HFFc6 (cell line): Measurements from ENCODE around the gene CHCT1. TPM values are rescaled to one million over a fixed set of nuclear protein-coding genes. Genes with fewer than 3 reads are reported as not detected.
"Not testable (repeated sequence)": the region's sequence is repeated elsewhere in the genome, so short reads cannot be mapped to it uniquely, and the experiment has no call there.

Experiments
- DNase-seq: peaks from one replicate; pipeline ENCODE4 v3.0.0-alpha.2; 2018
- H3K27ac Mint-ChIP-seq: 2 replicates; pipeline ENCODE4 v1.8.0; 2020; ENCODE audit warnings: mild to moderate bottlenecking, mixed read lengths
- H3K27me3 Mint-ChIP-seq: 2 replicates; pipeline ENCODE4 v1.8.0; 2021; ENCODE audit warnings: mild to moderate bottlenecking, moderate library complexity, mixed read lengths; ENCODE audit not compliant: insufficient read depth
- H3K36me3 Mint-ChIP-seq: 2 replicates; pipeline ENCODE4 v1.8.0; 2021; ENCODE audit warnings: low read depth, mixed read lengths
- H3K4me1 Mint-ChIP-seq: 2 replicates; pipeline ENCODE4 v1.8.0; 2020; ENCODE audit warnings: low read depth, mixed read lengths
- H3K4me3 Mint-ChIP-seq: 2 replicates; pipeline ENCODE4 v1.8.0; 2020; ENCODE audit warnings: mild to moderate bottlenecking, moderate library complexity, mixed read lengths
- H3K9me3 Mint-ChIP-seq: 2 replicates; pipeline ENCODE4 v1.8.0; 2020; ENCODE audit warnings: mild to moderate bottlenecking, mixed read lengths
- long read RNA-seq: library from polyadenylated mRNA; unstranded; transcript quantifications from one replicate; pipeline ENCODE4 v2.0.0, GENCODE V29; 2019
- total RNA-seq, 6 experiments: library from RNA; stranded (reverse); fragmentation: NEBNext Ultra II Directional; extraction: Animal tissue kit (Norgen Biotek cat#: 25700); gene quantifications; 2 replicates in 1 of 6; 3 replicates in 5 of 6; pipeline ENCODE4 v1.2.3, GENCODE V29; 2021
- TF ChIP-seq, protein P1 (sequence below): fragments of 200-600 bp; sonication (generic); IDR thresholded peaks from 2 replicates; pipeline ENCODE4 v1.5.0; 2021; ENCODE audit warnings: antibody characterized with exemption, mild to moderate bottlenecking

Gene CHCT1
- not detected for total RNA-seq
- long read RNA-seq, result 0 reads

DNA sequence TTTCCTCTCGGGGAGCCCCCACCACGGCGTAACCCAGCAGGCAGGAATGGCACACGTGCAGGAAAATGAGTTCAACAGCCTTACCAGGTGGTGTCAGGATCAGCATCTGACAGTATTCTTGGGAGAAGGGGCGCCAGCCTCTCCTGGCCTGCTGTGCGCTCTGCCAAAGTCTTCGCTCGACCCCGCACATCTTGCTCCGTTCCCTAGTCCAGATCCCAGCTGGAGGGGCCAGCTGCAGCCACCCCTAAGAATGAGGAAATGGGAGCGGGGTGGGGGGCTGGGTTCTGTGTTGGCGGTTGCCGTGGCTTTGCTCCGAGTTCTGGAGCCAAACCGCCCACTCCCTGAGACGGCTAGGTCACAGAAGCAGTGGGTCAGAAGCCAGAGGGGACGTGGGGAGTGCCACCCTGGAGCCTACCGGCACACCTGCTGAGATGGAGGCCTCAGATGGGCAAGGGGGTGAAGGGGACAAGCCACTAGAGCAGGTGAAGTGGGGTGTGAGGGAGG lies at the start of gene CHCT1:
Gene CHCT1, plus strand, starts transcription at position 328 of the 504 bp plus-strand sequence. Its CDS starts 104 bp downstream, at position 432.
- H3K27me3 Mint-ChIP-seq, result peaks cover 2% of the 10 kb centered on the region
- H3K4me3 Mint-ChIP-seq, result peak within 1 kb of the TSS; percentile 68; the same call in 1 of the 2 replicates
- peaks cover 6% of the 10 kb centered on the region for H3K4me1 Mint-ChIP-seq
- no peak within 1 kb of the TSS; the same call in 1 of the 2 replicates for H3K27ac Mint-ChIP-seq
- no peaks in the 10 kb centered on the region for H3K9me3 Mint-ChIP-seq
- DNase-seq, result no peak
- TF ChIP-seq, protein P1, sequence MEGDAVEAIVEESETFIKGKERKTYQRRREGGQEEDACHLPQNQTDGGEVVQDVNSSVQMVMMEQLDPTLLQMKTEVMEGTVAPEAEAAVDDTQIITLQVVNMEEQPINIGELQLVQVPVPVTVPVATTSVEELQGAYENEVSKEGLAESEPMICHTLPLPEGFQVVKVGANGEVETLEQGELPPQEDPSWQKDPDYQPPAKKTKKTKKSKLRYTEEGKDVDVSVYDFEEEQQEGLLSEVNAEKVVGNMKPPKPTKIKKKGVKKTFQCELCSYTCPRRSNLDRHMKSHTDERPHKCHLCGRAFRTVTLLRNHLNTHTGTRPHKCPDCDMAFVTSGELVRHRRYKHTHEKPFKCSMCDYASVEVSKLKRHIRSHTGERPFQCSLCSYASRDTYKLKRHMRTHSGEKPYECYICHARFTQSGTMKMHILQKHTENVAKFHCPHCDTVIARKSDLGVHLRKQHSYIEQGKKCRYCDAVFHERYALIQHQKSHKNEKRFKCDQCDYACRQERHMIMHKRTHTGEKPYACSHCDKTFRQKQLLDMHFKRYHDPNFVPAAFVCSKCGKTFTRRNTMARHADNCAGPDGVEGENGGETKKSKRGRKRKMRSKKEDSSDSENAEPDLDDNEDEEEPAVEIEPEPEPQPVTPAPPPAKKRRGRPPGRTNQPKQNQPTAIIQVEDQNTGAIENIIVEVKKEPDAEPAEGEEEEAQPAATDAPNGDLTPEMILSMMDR, result no peak
- no peaks in the 10 kb centered on the region for H3K36me3 Mint-ChIP-seq

DNA sequence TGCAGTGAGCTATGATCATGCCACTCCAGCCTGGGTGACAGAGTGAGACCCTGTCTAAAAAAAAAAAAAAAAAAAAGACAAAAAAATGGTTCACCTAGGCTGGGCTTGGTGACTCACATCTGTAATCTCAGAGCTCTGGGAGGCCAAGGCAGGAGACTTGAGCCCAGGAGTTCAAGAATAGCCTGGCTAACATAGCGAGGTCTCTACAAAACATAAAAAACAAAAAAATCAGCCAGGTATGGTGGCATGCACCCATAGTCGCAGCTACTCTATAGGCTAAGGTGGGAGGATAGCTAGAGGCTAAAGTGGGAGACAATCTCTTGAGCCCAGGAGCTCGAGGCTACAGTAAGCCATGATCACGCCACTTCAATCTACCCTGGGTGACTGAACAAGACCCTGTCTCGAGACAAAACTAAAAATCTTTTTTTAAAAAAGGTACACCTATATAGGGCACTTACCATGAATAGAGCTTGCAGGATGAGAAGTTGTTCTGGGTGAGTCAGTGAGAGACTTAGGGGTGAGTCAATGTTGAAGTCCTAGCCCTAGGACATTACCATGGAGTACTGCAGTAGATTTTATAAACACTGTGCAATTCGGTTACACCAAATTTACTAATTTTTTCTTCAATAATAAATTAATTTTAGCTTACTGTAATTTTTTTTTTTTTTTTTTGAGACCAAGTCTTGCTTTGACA lies 49.4 kb upstream of the CHCT1 start:
- peak; percentile 86 for DNase-seq
- TF ChIP-seq, protein P1, result no peak
- Mint-ChIP-seq H3K9me3 (no peaks in the 10 kb centered on the region), H3K36me3 (peaks cover 15% of the 10 kb centered on the region), H3K27me3 (no peaks in the 10 kb centered on the region), H3K27ac (peak overlapping the region; percentile 89), H3K4me3 (peak overlapping the region; percentile 69), H3K4me1 (peaks cover 33% of the 10 kb centered on the region)

DNA sequence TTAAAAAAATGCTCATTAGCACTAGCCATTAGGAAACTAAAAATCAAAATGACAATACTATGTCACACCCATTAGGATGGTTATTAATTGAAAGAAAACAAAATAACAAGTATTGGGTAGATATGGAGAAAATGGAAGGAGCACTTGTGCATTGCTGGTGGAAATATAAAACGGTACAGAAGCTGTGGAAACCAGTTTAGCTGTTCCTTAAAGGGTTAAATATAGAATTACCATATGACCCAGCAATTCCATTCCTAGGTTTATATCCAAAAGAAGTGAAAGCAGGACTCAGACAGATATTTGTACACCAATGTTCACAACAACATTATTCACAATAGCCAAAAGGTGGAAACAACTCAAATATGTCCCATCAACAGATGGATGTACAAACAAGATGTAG lies 44.1 kb upstream of the CHCT1 start:
- H3K27ac Mint-ChIP-seq, H3K4me3 Mint-ChIP-seq, H3K9me3 Mint-ChIP-seq, DNase-seq, H3K27me3 Mint-ChIP-seq: not testable (repeated sequence)
- peaks cover 12% of the 10 kb centered on the region for H3K36me3 Mint-ChIP-seq
- peaks cover 29% of the 10 kb centered on the region for H3K4me1 Mint-ChIP-seq

DNA sequence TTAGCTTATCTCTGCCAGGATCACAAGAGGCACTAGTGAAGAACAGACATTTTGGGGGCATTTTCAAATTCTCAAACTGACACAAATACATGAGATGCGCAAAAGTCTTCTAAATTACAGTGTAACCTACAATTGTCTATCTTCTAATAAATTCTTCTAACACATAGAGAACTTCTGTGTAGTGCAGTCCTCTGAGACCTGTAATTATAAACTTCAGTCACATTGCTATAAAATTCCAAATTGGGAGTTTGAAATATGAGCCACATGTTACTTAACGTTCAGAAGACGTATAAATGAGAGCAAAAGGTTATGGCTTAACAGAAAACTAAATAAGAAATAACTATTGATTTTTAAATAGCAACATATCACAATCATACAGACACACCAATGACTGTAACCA lies 42.8 kb upstream of the CHCT1 start:
- not testable (repeated sequence) for H3K27ac Mint-ChIP-seq, H3K4me3 Mint-ChIP-seq, H3K27me3 Mint-ChIP-seq, H3K9me3 Mint-ChIP-seq, DNase-seq, H3K36me3 Mint-ChIP-seq
- H3K4me1 Mint-ChIP-seq, result peaks cover 34% of the 10 kb centered on the region

DNA sequence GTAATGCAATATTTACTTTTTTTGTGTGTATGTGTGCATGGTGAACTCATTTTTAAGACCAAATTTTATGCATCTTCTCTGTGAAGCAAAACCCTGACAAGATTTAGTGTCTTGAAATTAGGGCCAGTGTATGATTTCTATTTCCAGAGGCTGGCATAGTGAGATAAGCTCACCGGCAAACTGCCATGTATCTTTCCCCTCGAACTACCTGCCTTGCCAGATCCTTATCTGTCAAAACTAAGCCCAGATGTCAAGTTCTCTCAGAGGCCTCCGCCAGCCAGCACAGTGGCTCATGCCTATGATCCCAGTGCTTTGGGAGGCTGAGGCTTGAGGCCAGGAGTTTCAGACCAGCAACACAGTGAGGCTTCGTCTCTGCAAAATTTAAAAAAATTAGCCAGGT lies 40.3 kb upstream of the CHCT1 start:
- Mint-ChIP-seq H3K27me3 (no peaks in the 10 kb centered on the region), H3K4me3 (no peak overlapping the region), H3K4me1 (peaks cover 56% of the 10 kb centered on the region), H3K36me3 (peaks cover 5% of the 10 kb centered on the region), H3K9me3 (no peaks in the 10 kb centered on the region), H3K27ac (no peak overlapping the region)
- DNase-seq, result no peak
- TF ChIP-seq, protein P1, result no peak

DNA sequence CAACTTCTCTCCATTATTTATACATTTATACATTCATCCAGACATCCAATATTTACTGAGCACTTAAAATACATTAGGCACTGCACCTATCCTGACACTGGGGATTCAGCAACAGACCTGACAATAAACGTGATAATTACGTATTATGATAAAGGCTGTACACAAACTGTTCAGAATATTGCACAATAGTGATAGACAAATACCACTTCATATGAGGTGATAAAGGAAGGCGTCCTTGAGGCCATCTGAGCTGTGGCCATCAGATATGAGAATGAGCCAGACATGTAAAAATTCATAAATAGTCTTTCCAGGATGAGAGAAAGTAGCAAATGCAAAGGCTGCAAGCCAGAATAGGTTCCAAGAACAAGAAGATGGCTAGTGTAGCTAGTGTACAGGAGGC lies 38.9 kb upstream of the CHCT1 start:
- no peak for DNase-seq
- peaks cover 5% of the 10 kb centered on the region for H3K36me3 Mint-ChIP-seq
- peaks cover 65% of the 10 kb centered on the region for H3K4me1 Mint-ChIP-seq
- no peak overlapping the region for H3K4me3 Mint-ChIP-seq
- H3K9me3 Mint-ChIP-seq, result no peaks in the 10 kb centered on the region
- no peaks in the 10 kb centered on the region for H3K27me3 Mint-ChIP-seq
- TF ChIP-seq, protein P1, result no peak
- peak overlapping the region; percentile 79 for H3K27ac Mint-ChIP-seq

DNA sequence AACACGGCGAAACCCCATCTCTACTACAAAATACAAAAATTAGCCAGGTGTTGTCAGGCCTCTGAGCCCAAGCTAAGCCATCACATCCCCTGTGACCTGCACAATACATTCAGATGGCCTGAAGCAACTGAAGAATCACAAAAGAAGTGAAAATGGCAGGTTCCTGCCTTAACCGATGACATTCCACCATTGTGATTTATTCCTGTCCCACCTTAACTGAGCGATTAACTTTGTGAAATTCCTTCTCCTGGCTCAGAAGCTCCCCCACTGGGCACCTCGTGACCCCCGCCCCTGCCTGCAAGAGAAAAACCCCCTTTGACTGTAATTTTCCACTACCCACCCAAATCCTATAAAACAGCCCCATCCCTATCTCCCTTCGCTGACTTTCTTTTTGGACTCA lies 37.4 kb upstream of the CHCT1 start:
- DNase-seq, H3K9me3 Mint-ChIP-seq, H3K27me3 Mint-ChIP-seq, H3K36me3 Mint-ChIP-seq, H3K4me3 Mint-ChIP-seq: not testable (repeated sequence)
- Mint-ChIP-seq H3K27ac (peak overlapping the region; percentile 48), H3K4me1 (peaks cover 71% of the 10 kb centered on the region)
